ENCODE results near the gene GADL1. TPM values are rescaled to one million over a fixed set of nuclear protein-coding genes. Genes with fewer than 3 reads are reported as not detected.

Gene GADL1
- total RNA-seq, 4 donors from 2014 or later: not detected

DNA sequence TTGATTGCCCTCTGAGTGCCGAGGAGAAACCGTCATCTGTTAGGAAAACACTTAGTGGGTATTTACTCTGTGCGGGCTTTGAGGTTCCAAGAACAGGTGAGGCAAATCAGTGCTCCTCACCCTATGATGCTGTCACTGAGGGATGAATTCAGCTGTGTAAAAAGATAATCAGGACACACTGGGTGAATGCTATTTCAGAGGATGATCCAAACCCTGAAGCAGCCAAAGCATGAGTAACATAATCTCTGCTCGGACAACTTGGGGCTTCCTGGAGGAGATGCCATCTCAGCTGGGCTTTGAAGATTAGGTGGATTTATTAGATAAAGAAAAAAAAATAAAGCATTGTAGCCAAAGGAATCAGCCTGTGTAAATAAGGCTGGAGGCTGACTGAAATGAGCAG, 10.5 kb upstream of the GADL1 start:
- 74 to 78% methylated on average over 4 of the region's 4 CpGs for WGBS, 2 donors
- TF ChIP-seq, protein P1, sequence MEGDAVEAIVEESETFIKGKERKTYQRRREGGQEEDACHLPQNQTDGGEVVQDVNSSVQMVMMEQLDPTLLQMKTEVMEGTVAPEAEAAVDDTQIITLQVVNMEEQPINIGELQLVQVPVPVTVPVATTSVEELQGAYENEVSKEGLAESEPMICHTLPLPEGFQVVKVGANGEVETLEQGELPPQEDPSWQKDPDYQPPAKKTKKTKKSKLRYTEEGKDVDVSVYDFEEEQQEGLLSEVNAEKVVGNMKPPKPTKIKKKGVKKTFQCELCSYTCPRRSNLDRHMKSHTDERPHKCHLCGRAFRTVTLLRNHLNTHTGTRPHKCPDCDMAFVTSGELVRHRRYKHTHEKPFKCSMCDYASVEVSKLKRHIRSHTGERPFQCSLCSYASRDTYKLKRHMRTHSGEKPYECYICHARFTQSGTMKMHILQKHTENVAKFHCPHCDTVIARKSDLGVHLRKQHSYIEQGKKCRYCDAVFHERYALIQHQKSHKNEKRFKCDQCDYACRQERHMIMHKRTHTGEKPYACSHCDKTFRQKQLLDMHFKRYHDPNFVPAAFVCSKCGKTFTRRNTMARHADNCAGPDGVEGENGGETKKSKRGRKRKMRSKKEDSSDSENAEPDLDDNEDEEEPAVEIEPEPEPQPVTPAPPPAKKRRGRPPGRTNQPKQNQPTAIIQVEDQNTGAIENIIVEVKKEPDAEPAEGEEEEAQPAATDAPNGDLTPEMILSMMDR (IDR thresholded peaks at IDR 0.05): no peak
- TF ChIP-seq EP300 (IDR thresholded peaks at IDR 0.05) (no peak), POLR2A (IDR thresholded peaks at IDR 0.05) (no peak)
- H3K4me1 ChIP-seq: no peaks in the 10 kb centered on the region
- no peak overlapping the region for H3K4me3 ChIP-seq
- H3K27ac ChIP-seq: no peak overlapping the region
- DNase-seq (ENCODE audit: low spot score in 2 of 2): no peak
- H3K27me3 ChIP-seq: no peaks in the 10 kb centered on the region
- H3K9me3 ChIP-seq: no peaks in the 10 kb centered on the region
- H3K36me3 ChIP-seq: no peaks in the 10 kb centered on the region

GRCh38 chr3:30895329-30895728, 868 bp upstream of the GADL1 start:
- H3K4me3 ChIP-seq: no peak overlapping the region
- no peak overlapping the region for H3K27ac ChIP-seq
- H3K9me3 ChIP-seq: no peaks in the 10 kb centered on the region
- 90 to 95% methylated on average over 5 of the region's 5 CpGs for WGBS, 2 donors
- H3K36me3 ChIP-seq: no peaks in the 10 kb centered on the region
- TF ChIP-seq, protein P1 (IDR thresholded peaks at IDR 0.05): no peak
- TF ChIP-seq POLR2A (IDR thresholded peaks at IDR 0.05): no peak
- no peak for TF ChIP-seq EP300 (IDR thresholded peaks at IDR 0.05)
- peaks cover 0 to 10% (median 0%) of the 10 kb centered on the region in 4 donors for H3K4me1 ChIP-seq
- DNase-seq (ENCODE audit: low spot score in 2 of 2): no peak
- peaks cover 0 to 32% of the 10 kb centered on the region in 2 donors for H3K27me3 ChIP-seq

GRCh38 chr3:30893678-30894325, 659 bp downstream of the GADL1 start:
- Histone ChIP-seq H3K36me3 (no peaks in the 10 kb centered on the region), H3K4me3 (peak overlapping the region; percentile 32 to 60 (median 46)), H3K4me1 (peaks cover 0 to 10% (median 0%) of the 10 kb centered on the region in 4 donors), H3K27me3 (peaks cover 0 to 32% of the 10 kb centered on the region in 2 donors), H3K9me3 (no peaks in the 10 kb centered on the region), H3K27ac (no peak overlapping the region)
- no peak for DNase-seq (ENCODE audit: low spot score in 2 of 2)
- TF ChIP-seq POLR2A (IDR thresholded peaks at IDR 0.05) (no peak), EP300 (IDR thresholded peaks at IDR 0.05) (no peak)
- TF ChIP-seq, protein P1 (IDR thresholded peaks at IDR 0.05): no peak
- 52 to 54% methylated on average over 8 of the region's 8 CpGs for WGBS, 2 donors

GRCh38 chr3:30890907-30891306, 3.6 kb downstream of the GADL1 start:
- H3K4me3 ChIP-seq: no peak overlapping the region
- 33 to 48% methylated on average over 1 of the region's 1 CpG for WGBS, 2 donors
- H3K27ac ChIP-seq: no peak overlapping the region
- no peak for TF ChIP-seq POLR2A (IDR thresholded peaks at IDR 0.05)
- TF ChIP-seq, protein P1 (IDR thresholded peaks at IDR 0.05): no peak
- TF ChIP-seq EP300 (IDR thresholded peaks at IDR 0.05): no peak
- H3K36me3 ChIP-seq: no peaks in the 10 kb centered on the region
- H3K4me1 ChIP-seq: peaks cover 0 to 10% (median 0%) of the 10 kb centered on the region in 4 donors
- peaks cover 0 to 32% of the 10 kb centered on the region in 2 donors for H3K27me3 ChIP-seq
- DNase-seq (ENCODE audit: low spot score in 2 of 2): no peak
- H3K9me3 ChIP-seq: no peaks in the 10 kb centered on the region

- Histone ChIP-seq H3K27me3 (peaks cover 0 to 4% of the 10 kb centered on the region in 2 donors), H3K4me1 (no peaks in the 10 kb centered on the region), H3K9me3 (no peaks in the 10 kb centered on the region), H3K4me3 (no peak overlapping the region), H3K27ac (no peak overlapping the region), H3K36me3 (no peaks in the 10 kb centered on the region)
- DNase-seq (ENCODE audit: low spot score in 2 of 2): no peak
- no peak for TF ChIP-seq EP300 (IDR thresholded peaks at IDR 0.05)
- TF ChIP-seq, protein P1 (IDR thresholded peaks at IDR 0.05): no peak
- no peak for TF ChIP-seq POLR2A (IDR thresholded peaks at IDR 0.05)
- 93 to 97% methylated on average over 2 of the region's 2 CpGs for WGBS, 2 donors
Observed at GRCh38 chr3:30886888-30887287, 7.6 kb downstream of the GADL1 start.

Measured in tibial nerve (tissue), 4 donors.